OCI-LY7 (cell line): ENCODE data around the gene HIPK3. TPM values are rescaled to one million over a fixed set of nuclear protein-coding genes. Genes with fewer than 3 reads are reported as not detected.

Experiments
- BruUV-seq: library from RNA; stranded (reverse); fragments of 400-500 nt; replicated peaks from 2 replicates; lab custom pipeline; 2021; lab: Mats Ljungman, UMichigan
- CTCF ChIA-PET: fragments of 300-600 bp; sonication (Branson Sonifier 250); formaldehyde crosslinking; loops from one replicate; lab custom pipeline; 2022; ENCODE audit warnings: antibody characterized with exemption; ENCODE audit not compliant: unreplicated experiment; lab: Charles Lee
- POLR2A ChIA-PET: fragments of 300-600 bp; sonication (Branson Sonifier 250); formaldehyde crosslinking; loops from one replicate; lab custom pipeline; 2022; ENCODE audit warnings: antibody characterized with exemption; lab: Charles Lee
- DNase-seq: peaks from one replicate; pipeline ENCODE4 v3.0.0-alpha.2; 2015; ENCODE audit warnings: low spot score
- H2AFZ ChIP-seq: fragments of 200-600 bp; sonication (generic), shearing (Covaris generic); 2 replicates; pipeline ENCODE4 v1.6.1; 2014; ENCODE audit warnings: mild to moderate bottlenecking, antibody characterized with exemption, low read length, moderate library complexity
- H3K27ac ChIP-seq: fragments of 200-600 bp; sonication (generic); 2 replicates; pipeline ENCODE4 v1.5.1; 2014; ENCODE audit warnings: mixed run types, low read depth, mild to moderate bottlenecking, moderate library complexity, low read length, inconsistent platforms; ENCODE audit not compliant: poor library complexity, severe bottlenecking
- H3K36me3 ChIP-seq: fragments of 200-600 bp; sonication (generic); 2 replicates; pipeline ENCODE4 v1.6.1; 2014; ENCODE audit warnings: mild to moderate bottlenecking, antibody characterized with exemption, low read length, moderate library complexity, mixed read lengths; ENCODE audit not compliant: insufficient read depth
- H3K4me1 ChIP-seq: fragments of 200-600 bp; sonication (generic); 2 replicates; pipeline ENCODE4 v1.5.1; 2014; ENCODE audit warnings: mild to moderate bottlenecking, low read length; ENCODE audit not compliant: insufficient read depth, poor library complexity, severe bottlenecking
- H3K4me2 ChIP-seq: fragments of 200-600 bp; sonication (generic); 2 replicates; pipeline ENCODE4 v1.6.1; 2014; ENCODE audit warnings: mild to moderate bottlenecking, low read length
- H3K4me3 ChIP-seq: fragments of 200-600 bp; sonication (generic); 2 replicates; pipeline ENCODE4 v1.5.1; 2014; ENCODE audit warnings: mild to moderate bottlenecking, low read depth, low read length; ENCODE audit not compliant: poor library complexity, severe bottlenecking
- H3K79me2 ChIP-seq: fragments of 200-600 bp; sonication (generic); 2 replicates; pipeline ENCODE4 v1.6.1; 2016; ENCODE audit warnings: low read depth, mild to moderate bottlenecking, low read length, moderate library complexity, mixed read lengths; ENCODE audit not compliant: insufficient read depth
- H3K9me2 ChIP-seq: fragments of 200-600 bp; sonication (generic); 2 replicates; pipeline ENCODE4 v1.6.1; 2016; ENCODE audit warnings: mild to moderate bottlenecking, low read length, mixed read lengths; ENCODE audit not compliant: insufficient read depth
- H3K9me3 ChIP-seq: fragments of 200-600 bp; sonication (generic); 2 replicates; pipeline ENCODE4 v1.6.1; 2014; ENCODE audit warnings: mild to moderate bottlenecking, mixed run types, low read length, mixed read lengths
- H4K20me1 ChIP-seq: fragments of 200-600 bp; sonication (generic); 2 replicates; pipeline ENCODE4 v1.6.1; 2014; ENCODE audit warnings: mild to moderate bottlenecking, antibody characterized with exemption, low read length, moderate library complexity, mixed read lengths; ENCODE audit not compliant: insufficient read depth
- EZH2phosphoT487 ChIP-seq: fragments of 200-600 bp; sonication (generic); IDR thresholded peaks from 2 replicates; pipeline ENCODE4 v1.6.1; 2018; ENCODE audit warnings: low read depth, borderline replicate concordance, mild to moderate bottlenecking, mixed run types, antibody characterized with exemption, low read length, moderate library complexity, mixed read lengths
- intact Hi-C: fragments of 100-400 bp; cut with micrococcal nuclease; formaldehyde crosslinking; loops from one replicate; pipeline ENCODE4 v1.10.0; 2022; ENCODE audit not compliant: unreplicated experiment
- total RNA-seq, 2 experiments: library from RNA; depleted of rRNA in 1 of 2; stranded (reverse); fragments of >200 nt in 1 of 2; shearing (Covaris generic) in 1 of 2; gene quantifications; 2 replicates each; pipeline ENCODE4 v1.2.3, GENCODE V29; 2014 to 2022
- TF ChIP-seq, protein P1 (sequence below): fragments of 200-600 bp; sonication (generic); conservative IDR thresholded peaks from 2 replicates; pipeline ENCODE4 v1.5.1; 2014; ENCODE audit warnings: mild to moderate bottlenecking, antibody characterized with exemption, low read length, moderate library complexity, mixed read lengths

HIPK3 gene
- total RNA-seq, 2 experiments from 2014 or later, result 19.0 to 28.4 TPM

DNA sequence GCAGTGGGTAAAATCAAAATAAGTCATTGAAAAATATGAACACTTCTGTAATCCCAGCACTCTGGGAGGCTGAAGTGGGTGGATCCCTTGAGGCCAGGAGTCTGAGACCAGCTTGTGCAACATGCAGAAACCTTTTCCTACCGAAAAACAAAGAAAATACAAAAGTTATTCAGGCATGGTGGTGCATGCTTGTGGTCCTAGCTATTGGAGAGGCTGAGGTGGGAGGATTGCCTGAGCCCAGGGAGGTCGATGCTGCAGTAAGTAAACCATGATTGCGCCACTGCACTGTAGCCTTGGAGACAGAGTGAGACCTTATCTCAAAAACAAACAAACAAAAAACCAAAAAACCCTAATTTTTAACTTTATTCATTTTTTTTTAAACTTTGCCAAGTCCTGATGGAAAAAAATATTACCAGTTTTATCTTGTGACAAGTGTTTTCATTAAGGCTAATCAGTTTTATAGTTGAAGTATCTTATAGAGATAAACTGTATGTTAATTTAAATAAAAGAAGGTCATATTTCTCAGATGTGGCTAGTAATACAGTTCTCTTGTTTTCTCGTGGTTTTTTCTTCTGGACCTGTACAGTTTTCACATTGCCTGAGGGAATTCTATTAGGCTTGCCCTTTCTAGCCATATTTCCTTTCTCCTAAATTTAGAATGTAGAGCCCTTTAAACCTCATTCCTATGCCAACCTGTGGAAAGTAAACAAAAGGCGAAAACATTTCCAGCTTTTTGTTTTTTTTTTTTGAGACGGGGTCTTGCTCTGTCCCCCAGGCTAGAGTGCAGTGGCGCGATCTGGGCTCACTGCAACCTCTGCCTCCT lies 9.4 kb downstream of the HIPK3 start:
- intact Hi-C loops, result no loop called here
- Histone ChIP-seq H3K9me3 (no peaks in the 10 kb centered on the region; the same call in 1 of the 2 replicates), H3K9me2 (no peaks in the 10 kb centered on the region), H4K20me1 (peaks cover 14% of the 10 kb centered on the region), H3K4me2 (no peak overlapping the region), H2AFZ (no peak overlapping the region), H3K27ac (no peak overlapping the region), H3K4me3 (no peak overlapping the region), H3K36me3 (no peaks in the 10 kb centered on the region), H3K4me1 (peaks cover 8% of the 10 kb centered on the region), H3K79me2 (peaks cover 63% of the 10 kb centered on the region)
- no TSS peak for BruUV-seq
- ChIA-PET POLR2A (interaction anchor here (0.7 to 1.1 kb wide), 3 partner anchors 33 to 1553 kb away, joined by 3 to 5 read pairs (median 3); no protein-coding TSS in a partner anchor), CTCF (no interaction called here)
- TF ChIP-seq, protein P1, sequence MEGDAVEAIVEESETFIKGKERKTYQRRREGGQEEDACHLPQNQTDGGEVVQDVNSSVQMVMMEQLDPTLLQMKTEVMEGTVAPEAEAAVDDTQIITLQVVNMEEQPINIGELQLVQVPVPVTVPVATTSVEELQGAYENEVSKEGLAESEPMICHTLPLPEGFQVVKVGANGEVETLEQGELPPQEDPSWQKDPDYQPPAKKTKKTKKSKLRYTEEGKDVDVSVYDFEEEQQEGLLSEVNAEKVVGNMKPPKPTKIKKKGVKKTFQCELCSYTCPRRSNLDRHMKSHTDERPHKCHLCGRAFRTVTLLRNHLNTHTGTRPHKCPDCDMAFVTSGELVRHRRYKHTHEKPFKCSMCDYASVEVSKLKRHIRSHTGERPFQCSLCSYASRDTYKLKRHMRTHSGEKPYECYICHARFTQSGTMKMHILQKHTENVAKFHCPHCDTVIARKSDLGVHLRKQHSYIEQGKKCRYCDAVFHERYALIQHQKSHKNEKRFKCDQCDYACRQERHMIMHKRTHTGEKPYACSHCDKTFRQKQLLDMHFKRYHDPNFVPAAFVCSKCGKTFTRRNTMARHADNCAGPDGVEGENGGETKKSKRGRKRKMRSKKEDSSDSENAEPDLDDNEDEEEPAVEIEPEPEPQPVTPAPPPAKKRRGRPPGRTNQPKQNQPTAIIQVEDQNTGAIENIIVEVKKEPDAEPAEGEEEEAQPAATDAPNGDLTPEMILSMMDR, result no peak
- no peak for TF ChIP-seq EZH2phosphoT487
- no peak for DNase-seq

DNA sequence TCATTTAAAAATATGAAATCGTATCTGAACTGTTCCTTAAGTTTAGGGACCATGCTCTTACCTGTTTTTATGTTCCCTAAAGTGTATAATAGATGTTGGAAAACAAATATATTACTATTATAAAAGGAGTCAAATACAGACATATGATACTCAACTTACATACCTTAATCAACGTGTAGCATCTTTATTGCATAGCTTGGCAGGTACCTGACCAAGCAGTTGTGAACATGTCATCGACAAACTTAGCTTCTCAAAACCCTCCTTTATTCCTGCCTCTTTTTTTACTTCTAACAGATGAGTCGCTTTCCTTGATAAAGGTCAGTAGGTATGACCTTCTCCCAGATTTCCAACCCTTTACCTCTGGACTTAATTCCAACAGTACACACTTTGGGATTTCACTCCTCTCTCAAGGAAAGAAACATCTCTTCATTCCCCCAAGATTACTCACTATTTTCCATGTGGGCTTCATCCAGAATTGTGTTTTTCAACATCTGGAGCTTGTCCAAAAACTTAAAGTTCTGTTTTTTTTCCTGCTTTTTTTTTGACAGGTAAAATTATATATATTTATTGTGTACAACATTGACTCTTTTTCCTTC lies 11.9 kb downstream of the HIPK3 start:
- Histone ChIP-seq H3K9me3 (no peaks in the 10 kb centered on the region), H2AFZ (no peak overlapping the region), H3K4me3 (no peak overlapping the region), H4K20me1 (peaks cover under 1% of the 10 kb centered on the region; the same call in 1 of the 2 replicates), H3K27ac (no peak overlapping the region), H3K9me2 (no peaks in the 10 kb centered on the region), H3K4me2 (no peak overlapping the region), H3K79me2 (peaks cover 43% of the 10 kb centered on the region; the same call in 1 of the 2 replicates), H3K36me3 (no peaks in the 10 kb centered on the region), H3K4me1 (no peaks in the 10 kb centered on the region)
- intact Hi-C loops, result no loop called here
- BruUV-seq, result no TSS peak
- TF ChIP-seq, protein P1, result no peak
- TF ChIP-seq EZH2phosphoT487, result no peak
- ChIA-PET POLR2A (interaction anchor here (0.6 to 1.6 kb wide), 7 partner anchors 8 to 297 kb away, joined by 3 to 7 read pairs (median 3); no protein-coding TSS in a partner anchor), CTCF (no interaction called here)
- no peak for DNase-seq
